Transverse colon (tissue), 4 donors: Measurements from ENCODE around the gene POLRMT. TPM values are rescaled to one million over a fixed set of nuclear protein-coding genes. Genes with fewer than 3 reads are reported as not detected.
"Not testable (repeated sequence)": the region's sequence is repeated elsewhere in the genome, so short reads cannot be mapped to it uniquely, and the experiment has no call there.

Experiments
- DNase-seq: peaks from one replicate; pipeline ENCODE4 v3.0.0-alpha.2; 2019
- H3K27ac ChIP-seq, 4 donors: fragments of 200-600 bp; sonication (generic); 2 replicates each; pipeline ENCODE4 v1.5.1; 2016 to 2018; ENCODE audit warnings: inconsistent platforms in 4 of 4
- H3K27me3 ChIP-seq: fragments of 200-600 bp; sonication (generic); 2 replicates; pipeline ENCODE4 v1.5.1; 2017; ENCODE audit warnings: inconsistent platforms
- H3K36me3 ChIP-seq, 4 donors: fragments of 200-600 bp; sonication (generic); 2 replicates each; pipeline ENCODE4 v1.5.1; 2017 to 2019; ENCODE audit warnings: inconsistent platforms in 4 of 4
- H3K4me1 ChIP-seq, 4 donors: fragments of 200-600 bp; sonication (generic); 2 replicates each; pipeline ENCODE4 v1.5.1; 2017 to 2020; ENCODE audit warnings: inconsistent platforms in 4 of 4
- H3K4me3 ChIP-seq, 4 donors: fragments of 200-600 bp; sonication (generic); 1 replicate in 1 of 4; 2 replicates in 3 of 4; pipeline versions ENCODE4 v1.5.1 to v1.6.1; 2017 to 2019; ENCODE audit warnings: inconsistent platforms in 4 of 4
- H3K9me3 ChIP-seq, 2 donors: fragments of 200-600 bp; sonication (generic); 2 replicates each; pipeline ENCODE4 v1.5.1; 2017 to 2019; ENCODE audit warnings: inconsistent platforms in 2 of 2
- EP300 ChIP-seq: sonication (generic); formaldehyde crosslinking; IDR thresholded peaks from one replicate; pipeline ENCODE4 v1.6.1; 2017; ENCODE audit warnings: antibody characterized with exemption, low read depth
- POLR2A ChIP-seq: fragments of 450-650 bp; IDR thresholded peaks from one replicate; pipeline ENCODE4 v1.6.1; 2016; ENCODE audit warnings: antibody characterized with exemption, mild to moderate bottlenecking, moderate library complexity
- POLR2AphosphoS5 ChIP-seq, 3 donors: sonication (generic); formaldehyde crosslinking; IDR thresholded peaks; one replicate each; pipeline ENCODE4 v1.6.1; 2016; ENCODE audit warnings: antibody characterized with exemption in 3 of 3
- WGBS, 2 donors: methylation state at CpG; one replicate each; pipeline ENCODE4 v1.1.5; 2018; ENCODE audit warnings: low coverage in 1 of 2; 5-methylcytosine and 5-hydroxymethylcytosine counted together
- in situ Hi-C, 4 donors: fragments of 200-750 bp; cut with MboI; loops; one replicate each; pipeline versions ENCODE4 v1.15.0 to v1.15.1; 2017; ENCODE audit warnings: low sequenced_read_pairs in 3 of 4, low pct_ligation_motif_present in 1 of 4, low pct_unique_long_range_greater_than_20kb in 1 of 4
- intact Hi-C: fragments of 100-400 bp; cut with DNase I; formaldehyde crosslinking; loops from one replicate; pipeline ENCODE4 v1.15.1; 2023; ENCODE audit warnings: low total_unique reads
- total RNA-seq, 4 donors: library from RNA; depleted of rRNA; stranded (reverse); fragments of >200 nt; gene quantifications; one replicate each; pipeline ENCODE4 v1.1.0, GENCODE V29; 2016
- TF ChIP-seq, protein P1 (sequence below), 5 experiments: fragments of 200-600 bp in 3 of 5; fragments of 450-650 bp in 2 of 5; sonication (generic) in 3 of 5; IDR thresholded peaks; 1 replicate in 2 of 5; 2 replicates in 3 of 5; pipeline ENCODE4 v1.5.1; 2016 to 2017; ENCODE audit warnings: antibody characterized with exemption in 5 of 5, inconsistent platforms in 3 of 5, mild to moderate bottlenecking in 2 of 5, moderate library complexity in 1 of 5

Gene POLRMT
- total RNA-seq, 4 donors from 2014 or later = 45.9 to 114 (median 63.9) TPM

DNA sequence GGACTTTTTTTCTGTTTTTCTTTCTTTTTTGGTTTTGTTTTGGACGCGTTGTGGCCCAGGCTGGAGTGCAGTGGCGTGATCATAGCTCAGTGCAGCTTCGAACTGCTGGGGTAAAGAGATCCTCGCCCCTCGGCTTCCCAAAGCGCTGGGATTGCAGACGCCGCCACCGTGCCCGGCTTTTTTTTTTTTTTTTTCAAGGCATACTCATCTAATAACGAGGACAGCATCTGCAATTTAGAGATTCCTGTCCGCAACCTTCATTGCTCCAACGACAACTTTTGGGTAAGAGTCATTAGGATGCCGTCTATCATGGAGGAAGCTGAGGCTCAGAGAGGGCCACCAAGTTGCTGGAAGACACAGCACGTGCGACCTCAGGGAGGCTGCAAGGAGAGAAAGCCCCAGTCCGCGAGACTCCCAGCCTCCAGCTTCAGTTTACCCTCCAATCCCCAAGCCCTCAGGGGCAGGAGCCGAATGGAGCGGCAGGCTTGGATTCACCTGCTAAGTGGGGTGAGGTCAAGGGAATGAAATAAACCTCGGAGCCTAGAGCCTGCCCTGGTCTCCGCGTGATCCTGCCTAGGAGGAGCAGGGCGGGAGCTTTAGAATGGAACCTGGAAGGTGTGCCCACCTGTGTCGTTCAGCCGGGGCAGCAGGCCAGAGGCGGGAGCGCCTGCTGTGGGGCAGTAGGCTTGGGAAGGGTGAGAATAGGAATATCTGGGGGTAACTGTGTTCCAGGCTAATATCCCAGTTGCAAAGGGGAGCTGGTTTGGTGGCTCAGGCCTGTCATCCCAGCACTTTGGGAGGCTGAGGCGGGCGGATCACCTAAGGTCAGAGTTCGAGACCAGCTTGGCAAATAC, 676 bp upstream of the POLRMT start:
- no peak for DNase-seq
- Histone ChIP-seq H3K4me1 (peaks cover 21 to 27% (median 25%) of the 10 kb centered on the region in 4 donors), H3K27ac (peak overlapping the region; percentile 88 to 95 (median 90)), H3K4me3 (peak overlapping the region; percentile 6 to 100 (median 93)), H3K9me3 (no peaks in the 10 kb centered on the region), H3K27me3 (no peaks in the 10 kb centered on the region), H3K36me3 (peaks cover 0 to 6% (median 3%) of the 10 kb centered on the region in 4 donors)
- in situ Hi-C loops = no loop called here
- 0 to 22% methylated on average over 11 to 32 of the region's 32 CpGs for WGBS, 2 donors
- TF ChIP-seq POLR2A (no peak), POLR2AphosphoS5 (IDR thresholded peaks at IDR 0.05) (no peak), EP300 (no peak)
- TF ChIP-seq, protein P1, sequence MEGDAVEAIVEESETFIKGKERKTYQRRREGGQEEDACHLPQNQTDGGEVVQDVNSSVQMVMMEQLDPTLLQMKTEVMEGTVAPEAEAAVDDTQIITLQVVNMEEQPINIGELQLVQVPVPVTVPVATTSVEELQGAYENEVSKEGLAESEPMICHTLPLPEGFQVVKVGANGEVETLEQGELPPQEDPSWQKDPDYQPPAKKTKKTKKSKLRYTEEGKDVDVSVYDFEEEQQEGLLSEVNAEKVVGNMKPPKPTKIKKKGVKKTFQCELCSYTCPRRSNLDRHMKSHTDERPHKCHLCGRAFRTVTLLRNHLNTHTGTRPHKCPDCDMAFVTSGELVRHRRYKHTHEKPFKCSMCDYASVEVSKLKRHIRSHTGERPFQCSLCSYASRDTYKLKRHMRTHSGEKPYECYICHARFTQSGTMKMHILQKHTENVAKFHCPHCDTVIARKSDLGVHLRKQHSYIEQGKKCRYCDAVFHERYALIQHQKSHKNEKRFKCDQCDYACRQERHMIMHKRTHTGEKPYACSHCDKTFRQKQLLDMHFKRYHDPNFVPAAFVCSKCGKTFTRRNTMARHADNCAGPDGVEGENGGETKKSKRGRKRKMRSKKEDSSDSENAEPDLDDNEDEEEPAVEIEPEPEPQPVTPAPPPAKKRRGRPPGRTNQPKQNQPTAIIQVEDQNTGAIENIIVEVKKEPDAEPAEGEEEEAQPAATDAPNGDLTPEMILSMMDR (IDR thresholded peaks at IDR 0.05) = no peak
- intact Hi-C loops = no loop called here

DNA sequence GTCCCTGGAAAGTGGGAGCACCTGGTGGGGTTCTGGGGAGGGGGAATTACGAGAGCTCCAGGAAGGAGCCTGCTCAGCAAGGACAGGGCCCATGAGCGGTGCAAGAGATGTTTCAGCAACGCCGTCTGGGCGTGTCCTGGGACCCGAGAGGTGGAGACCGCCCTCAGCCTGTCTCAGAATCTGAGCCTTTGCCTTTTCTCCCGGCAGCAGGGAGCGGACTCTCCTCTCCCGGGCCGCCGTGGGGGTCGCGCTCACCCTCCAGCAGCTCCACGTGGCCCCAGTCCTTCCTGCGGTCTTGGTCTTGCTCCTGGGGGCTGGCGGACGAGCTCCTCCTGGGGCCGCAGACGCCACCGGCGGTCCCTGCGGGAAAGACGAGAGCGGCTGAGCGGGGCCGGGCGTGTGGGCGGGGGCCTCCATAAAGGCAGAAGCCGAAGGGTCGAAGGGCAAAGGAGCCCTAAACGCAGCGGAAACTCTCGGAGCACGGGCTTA, 714 bp downstream of the POLRMT start:
- 2% methylated on average over 35 of the region's 35 CpGs; no CpG with 5 or more reads in 1 of the 2 donors for WGBS, 2 donors
- in situ Hi-C loops = no loop called here

DNA sequence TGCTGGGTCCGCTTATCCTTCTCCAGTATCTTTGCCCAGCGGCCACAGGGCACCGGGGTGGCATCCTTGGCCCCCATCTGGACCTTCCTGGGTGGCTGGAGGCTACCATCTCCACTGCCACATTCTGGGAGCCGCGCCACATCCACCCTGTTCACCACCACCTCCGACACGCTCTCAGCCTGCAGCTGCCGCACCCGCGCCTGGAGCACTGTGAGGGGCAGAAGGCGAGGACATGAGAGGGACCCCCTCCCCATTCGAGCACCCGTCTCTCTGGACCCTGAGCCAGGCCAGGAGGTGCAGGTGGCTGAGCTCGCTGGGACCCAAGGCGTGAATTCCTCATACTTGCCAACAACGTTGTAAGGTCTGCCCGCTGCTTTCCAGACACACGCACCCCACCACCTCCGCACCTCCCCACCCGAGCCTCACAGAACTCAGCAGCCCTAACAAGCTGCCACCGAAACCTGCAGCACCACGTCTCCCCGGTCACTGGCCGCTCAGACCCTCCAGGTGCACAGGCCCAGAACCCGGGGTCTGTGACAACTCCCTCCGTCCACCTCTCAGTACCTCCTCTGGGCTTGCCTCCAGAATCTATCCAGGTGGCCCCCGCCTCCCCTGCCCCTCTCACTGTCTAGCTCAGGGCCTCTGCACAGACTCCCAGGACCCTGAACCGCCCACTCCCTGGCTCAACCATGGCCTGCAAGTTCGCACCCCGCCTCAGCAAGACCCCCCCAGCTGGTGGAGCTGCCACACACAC, 3.2 kb downstream of the POLRMT start:
- intact Hi-C loops = no loop called here
- Histone ChIP-seq H3K4me3 (no peak overlapping the region), H3K27ac (no peak overlapping the region), H3K9me3 (no peaks in the 10 kb centered on the region), H3K27me3 (no peaks in the 10 kb centered on the region), H3K36me3 (peaks cover 0 to 13% (median 6%) of the 10 kb centered on the region in 4 donors), H3K4me1 (peaks cover 17 to 25% (median 21%) of the 10 kb centered on the region in 4 donors)
- WGBS, 2 donors = 97% methylated on average over 30 of the region's 30 CpGs; no CpG with 5 or more reads in 1 of the 2 donors
- DNase-seq = no peak
- no peak for TF ChIP-seq EP300
- TF ChIP-seq, protein P1 (IDR thresholded peaks at IDR 0.05) = no peak
- TF ChIP-seq POLR2AphosphoS5 (IDR thresholded peaks at IDR 0.05) = no peak
- TF ChIP-seq POLR2A = no peak
- in situ Hi-C loops = no loop called here

More for the DNA sequence above, 714 bp downstream of the POLRMT start:
- H3K4me3 ChIP-seq = peak overlapping the region; percentile 93 to 100 (median 96)
- peak overlapping the region; percentile 88 to 95 (median 90) for H3K27ac ChIP-seq
- TF ChIP-seq EP300 (no peak), POLR2AphosphoS5 (IDR thresholded peaks at IDR 0.05) (no peak), POLR2A (peak; percentile 8)
- TF ChIP-seq, protein P1 (IDR thresholded peaks at IDR 0.05) = no peak
- H3K9me3 ChIP-seq = no peaks in the 10 kb centered on the region
- intact Hi-C loops = no loop called here
- H3K36me3 ChIP-seq = peaks cover 0 to 13% (median 6%) of the 10 kb centered on the region in 4 donors
- H3K27me3 ChIP-seq = no peaks in the 10 kb centered on the region
- peaks cover 17 to 25% (median 21%) of the 10 kb centered on the region in 4 donors for H3K4me1 ChIP-seq
- peak; percentile 78 for DNase-seq

DNA sequence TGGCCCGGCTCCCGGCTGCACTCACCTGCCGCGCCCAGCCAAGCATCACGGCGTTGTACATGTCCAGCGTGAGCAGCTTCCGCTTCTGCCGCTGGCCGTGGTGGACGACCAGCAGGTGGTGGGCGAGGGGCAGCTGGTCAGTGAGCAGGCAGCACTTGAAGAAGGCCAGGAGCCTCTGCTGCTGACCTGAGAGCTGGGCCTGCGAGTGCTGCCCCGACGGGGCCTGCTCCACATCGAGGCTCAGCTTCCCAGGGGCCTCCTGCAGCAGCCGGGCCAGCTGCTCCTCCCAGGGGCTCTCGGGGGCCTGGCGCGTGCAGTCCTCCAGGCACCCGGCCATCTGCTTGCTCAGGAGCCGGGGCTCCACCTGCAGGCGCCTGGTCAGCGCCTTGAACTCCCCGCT, 3.8 kb downstream of the POLRMT start:
- H3K36me3 ChIP-seq = peaks cover 0 to 13% (median 6%) of the 10 kb centered on the region in 4 donors
- H3K27me3 ChIP-seq, H3K27ac ChIP-seq, H3K9me3 ChIP-seq, intact Hi-C loops, in situ Hi-C loops, DNase-seq, H3K4me3 ChIP-seq: not testable (repeated sequence)
- H3K4me1 ChIP-seq = peaks cover 14 to 22% (median 20%) of the 10 kb centered on the region in 4 donors
- WGBS, 2 donors = 86 to 96% methylated on average over 4 to 17 of the region's 25 CpGs
